Kidney (tissue), 14 donors: Measurements from ENCODE around the gene BRD9. TPM values are rescaled to one million over a fixed set of nuclear protein-coding genes. Genes with fewer than 3 reads are reported as not detected.

ENCODE experiments used
- DNase-seq, 5 donors: peaks; one replicate each; pipeline ENCODE4 v3.0.0-alpha.2; 2013 to 2020
- FAIRE-seq: peaks from 2 replicates; lab custom pipeline; 2012; peaks lifted over from hg19 to GRCh38; lab: Jason Lieb, UNC
- H3K27ac ChIP-seq, 2 donors: one replicate each; pipeline ENCODE4 v1.7.0; 2013; ENCODE audit warnings: low read depth in 2 of 2, low read length in 2 of 2, inconsistent platforms in 1 of 2
- H3K27me3 ChIP-seq: one replicate; pipeline ENCODE4 v1.7.1; 2013; ENCODE audit warnings: low read length, inconsistent platforms; ENCODE audit not compliant: control insufficient read depth, insufficient read depth
- H3K36me3 ChIP-seq, 3 donors: one replicate each; pipeline versions ENCODE4 v1.7.0 to v1.7.1; 2013; ENCODE audit warnings: low read length in 3 of 3, control low read depth in 1 of 3, inconsistent platforms in 1 of 3; ENCODE audit not compliant: insufficient read depth in 3 of 3, control insufficient read depth in 2 of 3
- H3K4me1 ChIP-seq, 3 donors: one replicate each; pipeline versions ENCODE4 v1.7.0 to v1.7.1; 2013; ENCODE audit warnings: low read length in 3 of 3, inconsistent platforms in 1 of 3, low read depth in 1 of 3; ENCODE audit not compliant: control insufficient read depth in 2 of 3, insufficient read depth in 2 of 3
- H3K4me3 ChIP-seq, 3 donors: one replicate each; pipeline versions ENCODE4 v1.7.0 to v1.8.1; 2013; ENCODE audit warnings: low read length in 3 of 3, control low read depth in 1 of 3, inconsistent platforms in 1 of 3
- H3K9ac ChIP-seq, 3 donors: one replicate each; pipeline versions ENCODE4 v1.7.0 to v1.7.1; 2013; ENCODE audit warnings: low read length in 3 of 3, control low read depth in 1 of 3, inconsistent platforms in 1 of 3
- H3K9me3 ChIP-seq, 3 donors: one replicate each; pipeline versions ENCODE4 v1.7.0 to v1.7.1; 2013; ENCODE audit warnings: low read length in 3 of 3, control low read depth in 1 of 3, inconsistent platforms in 1 of 3; ENCODE audit not compliant: control insufficient read depth in 2 of 3, insufficient read depth in 1 of 3
- CTCF ChIP-seq: IDR thresholded peaks from 3 replicates; pipeline ENCODE4 v1.5.1; 2012; ENCODE audit warnings: mild to moderate bottlenecking, moderate library complexity, borderline replicate concordance; ENCODE audit not compliant: insufficient read depth; ENCODE audit errors: extremely low read depth
- intact Hi-C: fragments of 100-400 bp; cut with DNase I; formaldehyde crosslinking; loops from one replicate; pipeline ENCODE4 v1.11.1; 2022
- polyA plus RNA-seq: library from polyadenylated mRNA; stranded (reverse); fragments of 350-450 nt; fragmentation: Illumina TruSeq; extraction: RNeasy Lipid Tissue Mini Kit (QIAGEN cat#74804); gene quantifications from one replicate; pipeline ENCODE4 v1.2.3, GENCODE V29; 2014; ENCODE audit warnings: low read depth, low replicate concordance; ENCODE audit not compliant: insufficient read depth
- total RNA-seq: library from RNA; stranded (reverse); fragmentation: NEBNext Ultra II Directional; extraction: Animal tissue kit (Norgen Biotek cat#: 25700); gene quantifications from one replicate; pipeline ENCODE4 v1.2.1, GENCODE V29; 2021
- donor health status: control.
- donor health status: control.
- donor health status: control.
- donor health status: control.
- donor health status: control.
- donor health status: DM: yes; HTN: yes; CAD: no.
- donor health status: Normal renal cell carcinoma (clear cell type).

Gene BRD9
- total and polyA plus RNA-seq, 2 donors from 2014 or later, result 17.5 to 38.0 TPM

- DNase-seq (peak in 1 of 5 donors; percentile 22), FAIRE-seq (no peak)
- TF ChIP-seq CTCF, result no peak
- Histone ChIP-seq H3K36me3 (peaks cover 7 to 63% (median 51%) of the 10 kb centered on the region in 3 donors), H3K9me3 (no peaks in the 10 kb centered on the region), H3K4me3 (no peak overlapping the region), H3K4me1 (no peaks in the 10 kb centered on the region), H3K27me3 (no peaks in the 10 kb centered on the region), H3K9ac (no peak overlapping the region), H3K27ac (no peak overlapping the region)
- intact Hi-C loops, result no loop called here
Measured at GRCh38 chr5:883475-884181, 9.0 kb downstream of the BRD9 start.

GRCh38 chr5:882253-883183 is 10.1 kb downstream of the BRD9 start:
- intact Hi-C loops, result no loop called here
- FAIRE-seq (no peak), DNase-seq (peak in 1 of 5 donors; percentile 44)
- no peak overlapping the region for H3K9ac ChIP-seq
- no peaks in the 10 kb centered on the region for H3K4me1 ChIP-seq
- no peak for TF ChIP-seq CTCF
- H3K9me3 ChIP-seq, result no peaks in the 10 kb centered on the region
- H3K27ac ChIP-seq, result no peak overlapping the region
- H3K4me3 ChIP-seq, result no peak overlapping the region
- H3K36me3 ChIP-seq, result peaks cover 5 to 65% (median 55%) of the 10 kb centered on the region in 3 donors
- no peaks in the 10 kb centered on the region for H3K27me3 ChIP-seq

- Histone ChIP-seq H3K9ac (no peak overlapping the region), H3K36me3 (peaks cover 5 to 59% (median 52%) of the 10 kb centered on the region in 3 donors), H3K4me3 (no peak overlapping the region), H3K27me3 (no peaks in the 10 kb centered on the region), H3K9me3 (no peaks in the 10 kb centered on the region), H3K27ac (no peak overlapping the region), H3K4me1 (no peaks in the 10 kb centered on the region)
- intact Hi-C loops, result no loop called here
- TF ChIP-seq CTCF, result no peak
- no peak for FAIRE-seq
- DNase-seq, result peak in 1 of 5 donors; percentile 42
Measured at GRCh38 chr5:881551-881935, 11.1 kb downstream of the BRD9 start.
